SKM-1 treated with dmso at 0.1 percent for 144 hours (cell line): ENCODE results near the gene PLSCR4.
"Not testable (repeated sequence)": the region's sequence is repeated elsewhere in the genome, so short reads cannot be mapped to it uniquely, and the experiment has no call there.

Source experiments
- DNase-seq: peaks from one replicate; lab custom pipeline; 2025; ENCODE audit not compliant: unreplicated experiment; lab: John Stamatoyannopoulos, UW

PLSCR4 gene, protein sequence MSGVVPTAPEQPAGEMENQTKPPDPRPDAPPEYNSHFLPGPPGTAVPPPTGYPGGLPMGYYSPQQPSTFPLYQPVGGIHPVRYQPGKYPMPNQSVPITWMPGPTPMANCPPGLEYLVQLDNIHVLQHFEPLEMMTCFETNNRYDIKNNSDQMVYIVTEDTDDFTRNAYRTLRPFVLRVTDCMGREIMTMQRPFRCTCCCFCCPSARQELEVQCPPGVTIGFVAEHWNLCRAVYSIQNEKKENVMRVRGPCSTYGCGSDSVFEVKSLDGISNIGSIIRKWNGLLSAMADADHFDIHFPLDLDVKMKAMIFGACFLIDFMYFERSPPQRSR

DNA sequence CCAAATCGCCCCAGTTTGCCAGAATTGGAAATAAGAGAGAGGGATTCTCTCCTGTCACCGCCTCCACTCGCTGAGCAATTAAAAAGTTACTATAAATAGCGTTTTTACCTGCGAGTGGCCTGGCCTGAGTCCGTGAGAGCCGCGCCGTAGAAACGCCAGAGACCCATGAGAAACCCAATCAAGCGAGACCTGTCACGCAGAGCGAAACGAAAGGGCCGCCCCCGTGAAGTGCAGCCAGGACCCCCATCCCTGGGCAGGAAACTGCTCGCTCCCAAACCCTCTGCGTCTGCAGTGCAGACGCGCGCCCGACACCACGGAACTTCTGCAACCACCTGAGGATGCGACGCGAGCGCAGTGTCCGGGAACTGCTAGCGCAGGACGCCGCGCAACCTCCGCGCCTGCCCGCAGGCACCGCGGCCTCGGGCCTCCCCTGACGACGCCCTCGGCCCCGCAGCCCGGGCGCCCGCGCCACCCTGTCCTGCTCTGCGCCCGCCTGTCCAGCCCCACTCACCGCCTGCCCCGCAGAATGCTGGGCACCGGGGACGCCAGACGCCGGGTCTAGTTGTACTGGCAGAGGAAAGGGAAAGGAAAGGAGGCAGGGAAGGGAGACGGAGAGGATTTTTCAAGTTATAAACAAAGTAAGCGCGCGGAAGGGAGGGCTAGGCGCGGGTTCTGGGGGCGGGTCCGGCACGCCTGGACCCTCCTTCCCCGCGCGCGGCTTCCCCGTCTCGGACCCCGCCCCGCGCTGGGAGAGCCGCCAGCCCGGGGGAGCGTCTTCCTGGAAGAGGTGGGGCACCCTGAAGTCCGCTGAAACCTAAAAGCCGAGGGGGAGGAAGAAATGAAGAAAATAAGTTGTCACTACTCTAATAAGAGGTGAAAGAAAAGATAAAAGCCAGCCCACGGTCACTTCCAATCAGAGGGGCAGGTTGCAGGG lies at the start of gene PLSCR4:
Gene PLSCR4 (minus strand): TSS at position 657 of the 934 bp plus-strand sequence. CDS start 29,034 bp downstream, outside the sequence.
- peak; percentile 43 for DNase-seq

DNA sequence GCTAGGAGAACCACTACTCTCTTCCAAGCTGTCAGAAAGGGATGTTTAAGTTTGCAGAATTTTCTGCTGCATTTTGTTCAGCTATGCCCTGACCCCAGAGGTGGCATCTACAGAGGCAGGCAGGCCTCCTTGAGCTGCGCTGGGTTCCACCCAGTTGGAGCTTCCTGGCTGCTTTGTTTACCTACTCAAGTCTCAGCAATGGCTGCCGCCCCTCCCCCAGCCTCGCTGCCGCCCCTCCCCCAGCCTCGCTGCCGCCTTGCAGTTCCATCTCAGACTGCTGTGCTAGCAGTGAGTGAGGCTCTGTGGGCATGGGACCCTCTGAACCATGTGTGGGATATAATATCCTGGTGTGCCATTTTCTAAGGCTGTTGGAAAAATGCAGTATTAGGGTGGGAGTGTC lies 42.5 kb upstream of the PLSCR4 start:
- not testable (repeated sequence) for DNase-seq

DNA sequence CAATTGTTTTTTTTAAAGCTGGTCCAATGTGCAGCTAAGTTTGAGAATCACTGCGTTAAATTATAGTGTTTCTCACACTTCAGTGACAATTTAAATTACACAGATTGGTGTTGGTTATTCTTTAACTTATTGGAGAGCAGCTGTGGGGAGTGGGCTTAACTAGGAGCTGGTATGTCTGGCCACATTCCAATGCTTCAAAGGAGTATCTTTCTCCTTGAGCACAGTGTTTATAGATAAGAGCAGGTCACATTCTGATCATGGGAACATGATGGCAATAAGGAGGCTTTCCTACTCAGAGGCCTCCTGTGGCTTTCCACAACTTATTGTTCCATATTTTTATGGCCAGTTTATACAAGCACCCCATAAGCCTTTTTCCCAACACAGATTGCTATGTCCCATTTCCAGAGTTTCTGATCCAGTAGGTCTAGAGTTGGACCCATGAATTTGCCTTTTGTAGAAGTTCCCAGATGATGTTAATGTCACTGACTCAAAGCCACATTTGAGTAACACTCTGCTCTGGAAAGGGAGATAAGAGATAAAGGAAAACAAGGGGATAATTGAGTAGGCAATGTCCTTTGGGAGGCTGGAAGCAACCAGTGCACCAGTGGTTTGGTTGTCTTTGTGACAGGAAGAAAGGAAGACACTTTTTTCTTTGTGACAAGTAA lies 33.0 kb upstream of the PLSCR4 start:
- DNase-seq = no peak

DNA sequence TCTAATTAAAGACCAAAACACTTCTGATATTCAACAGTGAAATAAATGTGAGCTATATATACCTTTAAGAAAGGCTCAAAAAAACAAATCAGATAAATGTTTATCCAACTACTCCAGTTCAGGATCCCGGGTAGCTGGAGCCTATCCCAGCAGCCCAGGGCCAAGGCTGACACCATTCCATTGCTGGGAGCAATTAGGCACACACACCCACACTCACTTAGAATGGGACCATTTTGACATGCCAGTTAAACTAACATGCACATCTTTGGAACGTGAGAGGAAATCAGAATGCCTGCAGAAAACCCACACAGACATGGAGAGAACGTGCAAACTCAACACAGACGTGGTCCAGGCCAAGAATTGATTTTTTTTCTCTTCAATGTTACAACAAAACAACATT lies 30.0 kb upstream of the PLSCR4 start:
- no peak for DNase-seq

DNA sequence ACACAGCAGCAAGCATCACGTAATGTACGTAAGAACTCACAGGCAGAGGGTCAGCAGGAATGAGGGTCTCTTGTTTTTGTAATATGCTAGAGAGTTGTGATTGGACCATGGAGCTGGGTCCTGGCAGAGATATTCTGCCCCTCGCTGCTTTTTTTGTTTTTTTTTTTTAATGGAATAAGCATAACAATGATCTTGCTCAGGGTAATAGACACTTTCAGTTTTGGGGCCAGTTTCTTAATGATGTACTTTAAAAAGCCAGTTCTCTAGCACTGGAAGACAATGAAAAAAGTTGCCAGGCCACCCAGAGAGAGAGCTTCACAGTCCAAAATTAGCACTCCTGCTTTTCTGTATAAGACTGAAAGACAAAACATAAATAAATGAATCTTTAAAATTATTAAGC lies 29.0 kb upstream of the PLSCR4 start:
- no peak for DNase-seq

DNA sequence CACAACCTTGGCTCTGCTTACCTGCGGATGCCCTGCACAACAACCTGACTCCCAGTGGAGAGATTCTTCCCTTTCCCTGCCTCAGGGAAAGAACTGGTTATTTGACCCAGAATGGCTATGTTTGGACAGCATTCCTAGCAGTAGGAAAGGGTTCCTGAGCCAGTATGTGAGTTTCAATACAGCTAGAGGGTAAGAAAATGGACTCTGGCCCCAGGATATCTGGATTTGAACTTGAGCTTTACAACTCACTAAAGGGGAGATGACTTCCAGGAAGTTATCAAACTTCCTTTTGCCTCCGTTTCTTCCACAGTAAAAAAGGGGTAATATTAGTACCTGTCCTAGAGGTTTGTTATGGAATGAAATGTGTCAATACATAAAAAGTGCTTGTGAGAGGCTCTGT lies 28.1 kb upstream of the PLSCR4 start:
- no peak for DNase-seq

DNA sequence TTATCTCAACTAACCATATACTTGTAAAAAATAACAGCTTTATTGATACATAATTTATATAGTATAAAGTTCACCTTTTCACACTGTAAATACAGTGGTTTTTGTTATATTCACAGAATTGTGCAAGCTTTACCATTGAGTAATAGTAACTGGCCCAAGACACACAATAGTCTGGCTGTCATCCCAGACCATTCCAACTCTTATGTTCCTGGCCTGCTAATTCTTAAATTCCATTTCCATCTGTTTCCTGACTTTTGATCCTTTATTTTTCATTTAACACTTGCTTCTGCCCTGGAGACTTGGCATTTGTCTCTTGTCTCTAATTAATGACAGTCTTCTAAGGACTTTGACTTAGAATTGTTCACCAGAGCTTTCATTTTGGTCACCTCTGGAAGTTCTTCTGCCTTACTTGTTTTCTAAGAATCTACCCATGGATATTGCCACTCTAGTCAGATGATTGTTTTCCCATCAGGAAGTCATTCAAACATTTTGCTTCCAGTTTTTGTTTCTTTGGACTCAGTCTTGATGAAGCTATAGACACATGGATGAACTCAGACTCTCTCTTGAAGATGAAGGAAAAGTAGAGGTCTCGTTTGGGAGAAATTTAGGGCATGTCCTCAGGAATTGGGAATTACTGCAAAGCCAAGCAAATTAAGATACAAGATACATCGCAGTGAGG lies 27.2 kb upstream of the PLSCR4 start:
- no peak for DNase-seq

DNA sequence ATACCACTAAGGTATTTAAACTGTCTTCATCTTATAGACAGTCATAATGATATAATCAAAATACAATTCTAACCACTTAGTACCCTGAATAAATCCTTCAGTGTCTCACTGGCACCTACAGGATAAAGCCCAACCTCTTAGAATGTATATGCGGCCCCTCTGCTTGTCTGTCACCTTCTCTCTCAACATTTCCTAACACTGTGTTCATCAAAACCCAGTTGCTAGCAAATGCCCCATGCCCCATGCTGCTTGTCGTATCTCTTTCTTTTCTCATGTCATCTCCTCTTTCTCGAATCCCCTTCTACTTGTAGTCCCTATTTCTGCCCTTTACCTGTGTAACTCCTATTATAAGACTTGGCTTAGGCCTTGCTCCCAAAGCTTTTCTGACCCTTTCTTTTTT lies 24.6 kb upstream of the PLSCR4 start:
- no peak for DNase-seq

DNA sequence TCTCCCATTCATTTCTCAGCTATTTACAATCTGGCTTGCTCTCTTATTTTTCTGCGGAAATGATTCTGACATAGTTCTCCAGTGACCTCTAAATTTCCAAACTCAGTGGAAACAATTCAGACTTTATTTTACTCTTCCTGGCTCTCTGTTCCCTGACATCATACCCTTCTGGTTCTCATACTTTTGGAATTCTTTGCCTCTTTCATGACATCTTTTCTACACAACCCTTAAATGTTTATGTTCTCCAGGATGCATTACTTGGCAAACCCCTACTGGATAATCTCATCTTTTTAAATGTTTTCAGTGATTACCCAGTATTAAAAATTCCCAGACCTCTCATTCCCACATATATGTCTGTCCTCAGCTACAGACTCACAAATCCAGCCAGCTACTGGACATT lies 23.9 kb upstream of the PLSCR4 start:
- no peak for DNase-seq

DNA sequence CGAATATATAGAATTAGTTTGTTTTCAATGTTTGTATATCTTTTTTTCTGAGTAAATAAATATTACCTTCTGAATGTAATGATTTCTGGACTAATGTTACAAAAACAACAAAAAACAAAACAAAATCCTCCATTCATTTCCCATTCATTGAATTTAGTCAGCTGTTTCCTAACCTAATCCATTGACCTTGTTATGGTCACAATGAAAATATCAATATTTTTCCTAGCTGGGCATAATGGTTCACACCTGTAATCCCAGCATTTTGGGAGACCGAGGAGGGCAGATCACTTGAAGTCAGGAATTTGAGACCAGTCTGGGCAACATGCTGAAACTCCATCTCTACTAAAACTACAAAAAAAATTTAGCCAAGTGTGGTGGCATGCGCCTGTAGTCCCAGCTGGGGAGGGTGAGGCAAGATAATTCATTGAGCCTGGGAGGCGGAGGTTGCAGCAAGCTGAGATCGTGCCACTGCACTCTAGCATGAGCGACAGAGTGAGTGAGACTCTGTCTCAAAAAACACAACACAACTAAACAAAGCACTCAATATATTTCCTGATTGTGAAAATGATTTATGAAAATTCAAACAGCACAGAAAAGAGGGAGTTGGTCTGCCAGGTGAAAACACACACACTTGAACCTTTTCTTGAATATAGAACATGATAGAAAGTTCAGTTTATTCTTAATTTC lies 23.0 kb upstream of the PLSCR4 start:
- DNase-seq = no peak

DNA sequence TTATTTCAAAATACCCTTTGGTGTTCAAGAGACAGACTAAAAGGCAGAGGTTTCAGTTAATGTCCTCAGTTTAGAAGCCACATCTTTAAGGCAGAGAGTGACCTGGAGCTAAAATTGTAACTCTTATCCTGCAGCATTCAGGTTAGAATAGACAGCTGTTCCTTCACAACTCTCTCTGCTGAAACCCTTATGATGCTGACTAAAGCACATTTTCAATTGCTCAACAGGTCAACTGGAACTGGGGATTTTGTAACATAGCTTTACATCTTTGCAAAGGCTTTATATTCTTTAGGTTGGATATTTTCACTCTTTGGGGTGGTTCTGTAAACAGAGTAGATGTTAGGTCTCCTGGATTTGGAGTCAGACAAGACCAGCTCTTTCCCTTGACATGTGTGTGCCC lies 20.3 kb upstream of the PLSCR4 start:
- DNase-seq = no peak

DNA sequence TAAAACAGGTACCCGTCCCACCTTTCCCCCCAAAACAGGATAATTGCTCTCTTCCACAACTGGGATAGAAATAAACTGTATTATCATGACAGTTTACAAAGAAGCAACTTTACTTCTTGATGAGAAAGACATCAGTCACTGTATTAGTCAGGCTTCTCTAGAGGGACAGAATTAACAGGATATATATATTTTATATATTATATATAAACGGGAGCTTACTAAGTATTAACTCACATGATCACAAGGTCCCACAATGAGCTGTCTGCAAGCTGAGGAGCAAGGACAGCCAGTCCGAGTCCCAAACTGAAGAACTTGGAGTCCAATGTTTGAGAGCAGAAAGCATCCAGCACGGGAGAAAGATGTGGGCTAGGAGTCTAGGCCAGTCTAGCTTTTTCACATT lies 18.4 kb upstream of the PLSCR4 start:
- no peak for DNase-seq

DNA sequence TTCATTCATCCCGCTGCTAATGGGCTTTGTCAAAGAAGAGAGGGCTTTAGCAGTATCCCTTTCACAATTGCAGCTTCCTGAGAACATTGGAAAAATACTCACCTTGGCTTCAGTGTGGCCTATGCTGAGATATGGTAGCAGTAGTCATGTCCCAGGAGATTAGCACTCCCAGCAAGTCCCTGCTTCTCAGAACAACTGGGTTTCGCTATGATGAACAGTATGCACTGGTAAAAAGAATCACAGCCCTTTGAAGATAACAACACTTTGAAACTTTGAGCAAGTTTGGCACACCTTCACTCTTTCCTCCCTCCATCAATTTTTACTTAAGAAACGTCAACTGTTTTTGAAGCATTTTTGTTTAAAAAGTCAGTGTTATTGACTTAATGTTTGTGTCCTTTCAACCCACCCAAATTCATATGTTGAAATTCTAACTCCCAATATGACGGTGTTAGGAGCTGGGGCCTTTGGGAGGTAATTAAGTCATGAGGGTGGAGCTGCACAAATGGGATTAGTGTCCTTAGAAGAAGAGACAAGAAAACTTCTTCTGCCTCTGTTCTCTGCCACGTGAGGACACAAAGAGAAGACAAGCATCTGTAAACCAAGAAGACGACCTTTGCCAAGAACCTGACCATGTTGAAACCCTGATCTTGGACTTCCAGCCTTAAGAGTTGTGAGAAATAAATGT lies 17.8 kb upstream of the PLSCR4 start:
- DNase-seq = no peak

DNA sequence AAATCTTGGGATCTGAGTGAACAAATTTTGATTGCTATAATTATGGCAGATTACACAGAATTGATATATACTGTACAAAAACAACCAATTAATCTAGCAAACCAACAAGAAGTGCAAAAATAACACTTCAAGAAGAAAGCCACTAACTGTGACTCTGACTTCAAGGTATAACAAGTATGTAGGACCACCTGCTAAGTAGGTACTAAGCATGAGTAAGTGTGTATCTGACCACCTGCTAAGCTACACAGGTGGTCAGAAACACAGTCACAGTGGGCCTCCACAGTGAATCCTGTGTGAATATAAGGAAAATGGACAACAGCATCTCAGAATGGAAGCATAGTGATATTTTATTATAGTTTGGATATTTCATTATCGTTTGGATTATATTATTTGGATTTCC lies 14.8 kb upstream of the PLSCR4 start:
- no peak for DNase-seq

DNA sequence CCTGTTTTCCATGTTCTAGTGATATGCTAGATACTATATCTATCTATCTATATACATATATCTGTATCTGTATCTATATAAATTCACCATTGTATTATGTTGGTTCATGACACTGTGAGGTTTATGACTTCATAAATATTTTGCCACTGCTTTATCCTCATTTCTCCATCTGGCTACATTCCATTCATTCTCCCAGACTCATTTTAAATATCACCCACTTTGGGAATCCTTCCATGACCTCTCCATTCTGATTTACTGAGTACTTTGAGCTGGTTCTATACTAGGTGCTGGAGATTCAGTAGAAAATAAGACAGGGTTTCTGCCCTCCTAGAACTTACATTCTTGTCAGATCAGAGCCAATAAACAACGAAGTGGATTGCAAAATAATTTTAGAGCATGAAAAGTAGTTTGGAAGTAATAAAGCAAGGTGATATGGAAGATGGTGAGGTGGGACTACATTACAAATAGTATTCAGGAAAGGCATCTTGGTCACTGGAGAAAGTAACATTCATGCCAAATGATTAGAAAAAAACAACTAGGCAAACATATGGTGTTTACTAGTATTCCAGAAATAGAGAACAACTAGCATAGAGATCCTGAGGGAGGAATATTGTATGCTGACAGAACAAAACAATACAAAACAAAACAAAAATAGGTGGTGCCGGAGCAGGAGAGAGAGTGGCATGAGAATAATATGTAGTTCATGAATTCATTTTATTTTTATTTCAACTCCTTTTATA lies 11.6 kb upstream of the PLSCR4 start:
- DNase-seq = no peak

DNA sequence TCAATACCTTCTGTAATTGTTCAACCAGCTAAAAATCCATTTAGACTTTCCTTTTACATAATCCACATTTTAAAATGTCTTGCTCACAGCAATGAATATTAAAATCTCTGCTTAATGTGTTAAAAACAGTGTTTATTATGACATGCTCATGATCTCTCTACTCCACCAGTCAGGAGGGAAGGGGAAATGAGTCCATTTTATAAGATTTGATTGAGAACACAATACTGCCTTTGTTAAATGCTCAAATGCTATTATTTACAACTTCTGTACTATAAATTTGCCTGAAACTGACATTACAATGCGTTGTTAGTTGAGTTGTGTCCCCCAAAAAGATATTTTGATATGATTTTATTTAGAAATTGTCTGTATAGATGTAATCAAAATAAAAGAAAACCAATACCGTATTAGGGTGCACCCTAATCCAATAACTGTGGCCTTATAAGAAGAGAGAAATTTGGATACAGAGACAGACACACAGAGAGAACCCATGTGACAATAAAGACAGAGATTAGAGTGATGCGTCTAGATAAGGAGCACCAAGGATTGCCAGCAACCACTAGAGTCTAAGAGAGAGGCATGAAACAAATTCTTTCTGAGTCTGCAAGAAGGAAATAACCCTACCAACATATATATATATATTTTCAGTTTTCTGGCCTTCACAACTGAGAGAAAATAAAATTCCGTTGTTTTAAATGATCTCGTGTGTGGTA lies 9.1 kb upstream of the PLSCR4 start:
- DNase-seq = no peak

DNA sequence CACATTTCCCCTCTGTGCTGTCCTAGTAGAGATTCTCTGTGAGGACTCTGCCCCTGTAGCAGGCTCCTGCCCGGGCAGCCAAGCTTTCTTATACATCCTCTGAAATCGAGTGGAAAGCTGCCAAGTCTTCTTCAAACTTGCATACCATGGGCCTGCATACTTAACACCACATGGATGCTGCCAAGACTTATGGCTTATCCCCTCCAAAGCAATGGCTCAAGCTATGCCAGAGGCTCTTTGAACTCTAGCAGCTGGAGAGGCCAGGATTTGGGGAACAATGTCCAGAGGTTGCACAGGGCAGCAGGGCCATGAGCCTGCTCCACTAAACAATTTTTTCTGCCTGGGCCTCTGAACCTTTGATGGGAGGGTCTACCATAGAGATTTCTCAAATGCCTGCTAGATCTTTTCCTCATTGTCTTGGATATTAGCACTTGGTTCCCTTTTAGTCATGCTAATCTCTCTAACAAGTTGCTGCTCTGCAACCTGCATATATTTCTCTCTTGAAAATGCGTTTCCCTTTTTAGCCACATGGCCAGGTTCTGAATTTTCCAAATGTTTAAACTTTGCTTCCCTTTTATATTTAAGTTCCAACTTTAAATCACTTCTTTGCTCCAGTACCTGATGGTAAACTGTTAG lies 6.1 kb upstream of the PLSCR4 start:
- DNase-seq = no peak

DNA sequence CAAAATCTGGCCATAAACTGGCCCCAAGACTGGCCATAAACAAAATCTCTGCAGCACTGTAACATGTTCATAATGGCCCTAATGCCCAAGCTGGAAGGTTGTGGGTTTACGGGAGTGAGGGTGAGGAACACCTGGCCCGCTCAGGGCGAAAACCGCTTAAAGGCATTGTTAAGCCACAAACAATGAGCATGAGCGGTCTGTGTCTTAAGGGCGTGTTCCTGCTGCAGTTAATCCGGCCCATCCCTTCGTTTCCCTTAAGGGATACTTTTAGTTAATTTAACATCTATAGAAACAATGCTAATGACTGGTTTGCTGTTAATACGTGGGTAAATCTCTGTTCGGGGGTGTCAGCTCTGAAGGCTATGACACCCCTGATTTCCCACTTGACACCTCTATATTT lies 1.5 kb upstream of the PLSCR4 start:
- not testable (repeated sequence) for DNase-seq
